HepG2 (cell line): ENCODE data around the gene RNU6-8. TPM values are rescaled to one million over a fixed set of nuclear protein-coding genes. Genes with fewer than 3 reads are reported as not detected.
A peak's percentile ranks its signal among the peaks of the same experiment; 100 is the strongest.

Experiments used
- FOSL2 ChIP-seq: sonication (generic); formaldehyde crosslinking; IDR thresholded peaks from 2 replicates; pipeline ENCODE4 v1.4.0; 2020; ENCODE audit warnings: missing genetic modification reagents
- FOXA3 ChIP-seq: IDR thresholded peaks from 2 replicates; pipeline ENCODE4 v1.6.1; 2016; ENCODE audit warnings: missing genetic modification reagents, missing compliant biosample characterization
- MAF1 ChIP-seq: sonication (generic); formaldehyde crosslinking; IDR thresholded peaks from 2 replicates; pipeline ENCODE4 v1.5.0; 2020; ENCODE audit warnings: missing genetic modification reagents, borderline replicate concordance
- NAIF1 ChIP-seq: sonication (generic); formaldehyde crosslinking; IDR thresholded peaks from 2 replicates; pipeline ENCODE4 v1.5.0; 2020; ENCODE audit warnings: mild to moderate bottlenecking, missing genetic modification reagents, borderline replicate concordance
- NCOA5 ChIP-seq: sonication (generic); formaldehyde crosslinking; IDR thresholded peaks from 2 replicates; pipeline ENCODE4 v1.4.0; 2020; ENCODE audit warnings: missing genetic modification reagents
- NR2C2 ChIP-seq: sonication (generic); formaldehyde crosslinking; IDR thresholded peaks from 2 replicates; pipeline ENCODE4 v1.4.0; 2020; ENCODE audit warnings: missing genetic modification reagents, mild to moderate bottlenecking, moderate library complexity, borderline replicate concordance
- PHF20 ChIP-seq: sonication (generic); formaldehyde crosslinking; IDR thresholded peaks from 2 replicates; pipeline ENCODE4 v1.5.0; 2020; ENCODE audit warnings: mild to moderate bottlenecking, missing genetic modification reagents
- POGK ChIP-seq: sonication (generic); formaldehyde crosslinking; conservative IDR thresholded peaks from 2 replicates; pipeline ENCODE4 v1.8.0; 2022; ENCODE audit warnings: mild to moderate bottlenecking, moderate library complexity, missing genetic modification reagents
- SNAPC4 ChIP-seq: sonication (generic); formaldehyde crosslinking; IDR thresholded peaks from 2 replicates; pipeline ENCODE4 v1.4.0; 2020; ENCODE audit warnings: mild to moderate bottlenecking, missing genetic modification reagents
- YEATS2 ChIP-seq: sonication (generic); formaldehyde crosslinking; IDR thresholded peaks from 2 replicates; pipeline ENCODE4 v1.4.0; 2020; ENCODE audit warnings: missing genetic modification reagents, borderline replicate concordance
- ZBTB49 ChIP-seq: sonication (generic); formaldehyde crosslinking; IDR thresholded peaks from 2 replicates; pipeline ENCODE4 v1.4.0; 2020; ENCODE audit warnings: missing genetic modification reagents, borderline replicate concordance
- ZNF605 ChIP-seq: sonication (generic); formaldehyde crosslinking; IDR thresholded peaks from 2 replicates; pipeline ENCODE4 v1.8.0; 2022; ENCODE audit warnings: mild to moderate bottlenecking, missing genetic modification reagents
- ZNF792 ChIP-seq: IDR thresholded peaks from 2 replicates; pipeline ENCODE4 v1.6.1; 2016
- polyA plus RNA-seq, 8 experiments: library from polyadenylated mRNA; depleted of rRNA in 3 of 8; stranded (reverse) in 7 of 8; unstranded in 1 of 8; fragments of >200 nt; fragmentation: Illumina TruSeq in 4 of 8; extraction: Trizol in 4 of 8; gene quantifications; 2 replicates each; pipeline versions ENCODE4 v1.2.1 to v1.2.3, GENCODE V29; 2011 to 2016; ENCODE audit warnings: low read depth in 4 of 8, missing spikeins in 1 of 8, mixed read lengths in 1 of 8; ENCODE audit not compliant: insufficient read depth in 1 of 8
- total RNA-seq, 5 experiments: library from RNA; depleted of rRNA; stranded (reverse); fragments of >200 nt; fragmentation: Illumina TruSeq; extraction: Trizol; gene quantifications; 2 replicates each; pipeline ENCODE4 v1.2.3, GENCODE V29; 2016; ENCODE audit warnings: low read depth in 1 of 5
- TF ChIP-seq, protein P1 (sequence below): sonication (generic); formaldehyde crosslinking; IDR thresholded peaks from 2 replicates; pipeline ENCODE4 v1.4.0; 2020; ENCODE audit warnings: missing genetic modification reagents, mild to moderate bottlenecking, borderline replicate concordance

Gene RNU6-8
- total and polyA plus RNA-seq, 2 of the 13 experiments (the other 11 are each of a cell fraction or from before 2014, with no cell fraction given) = under 0.01 TPM; not detected in 1

- peak; percentile 84; the same call in 1 of the 2 replicates for TF ChIP-seq MAF1 (CRISPR knock-in tag)
- TF ChIP-seq ZNF792 (CRISPR knock-in tag) = peak; percentile 43; the same call in 1 of the 2 replicates
- TF ChIP-seq ZBTB49 (CRISPR knock-in tag) = peak; percentile 82; the same call in 1 of the 2 replicates
- TF ChIP-seq, protein P1, sequence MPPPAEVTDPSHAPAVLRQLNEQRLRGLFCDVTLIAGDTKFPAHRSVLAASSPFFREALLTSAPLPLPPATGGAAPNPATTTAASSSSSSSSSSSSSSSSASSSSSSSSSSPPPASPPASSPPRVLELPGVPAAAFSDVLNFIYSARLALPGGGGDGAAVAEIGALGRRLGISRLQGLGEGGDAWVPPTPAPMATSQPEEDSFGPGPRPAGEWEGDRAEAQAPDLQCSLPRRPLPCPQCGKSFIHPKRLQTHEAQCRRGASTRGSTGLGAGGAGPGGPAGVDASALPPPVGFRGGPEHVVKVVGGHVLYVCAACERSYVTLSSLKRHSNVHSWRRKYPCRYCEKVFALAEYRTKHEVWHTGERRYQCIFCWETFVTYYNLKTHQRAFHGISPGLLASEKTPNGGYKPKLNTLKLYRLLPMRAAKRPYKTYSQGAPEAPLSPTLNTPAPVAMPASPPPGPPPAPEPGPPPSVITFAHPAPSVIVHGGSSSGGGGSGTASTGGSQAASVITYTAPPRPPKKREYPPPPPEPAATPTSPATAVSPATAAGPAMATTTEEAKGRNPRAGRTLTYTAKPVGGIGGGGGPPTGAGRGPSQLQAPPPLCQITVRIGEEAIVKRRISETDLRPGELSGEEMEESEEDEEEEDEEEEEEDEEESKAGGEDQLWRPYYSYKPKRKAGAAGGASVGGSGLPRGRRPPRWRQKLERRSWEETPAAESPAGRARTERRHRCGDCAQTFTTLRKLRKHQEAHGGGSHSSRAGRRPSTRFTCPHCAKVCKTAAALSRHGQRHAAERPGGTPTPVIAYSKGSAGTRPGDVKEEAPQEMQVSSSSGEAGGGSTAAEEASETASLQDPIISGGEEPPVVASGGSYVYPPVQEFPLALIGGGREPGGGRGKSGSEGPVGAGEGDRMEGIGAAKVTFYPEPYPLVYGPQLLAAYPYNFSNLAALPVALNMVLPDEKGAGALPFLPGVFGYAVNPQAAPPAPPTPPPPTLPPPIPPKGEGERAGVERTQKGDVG (CRISPR knock-in tag) = 0 out of 2 replicates have a peak, but pooled peaks have one; percentile 8
- no peak; the same call in 1 of the 2 replicates for TF ChIP-seq POGK (CRISPR knock-in tag)
- peak; percentile 80; the same call in 1 of the 2 replicates for TF ChIP-seq NAIF1 (CRISPR knock-in tag)
- TF ChIP-seq PHF20 (CRISPR knock-in tag) = no peak; the same call in 1 of the 2 replicates
- peak; percentile 100 for TF ChIP-seq SNAPC4
- TF ChIP-seq NCOA5 (CRISPR knock-in tag) = no peak
- no peak for TF ChIP-seq YEATS2 (CRISPR knock-in tag)
- no peak; the same call in 1 of the 2 replicates for TF ChIP-seq FOSL2 (CRISPR knock-in tag)
- no peak; the same call in none of the 2 replicates for TF ChIP-seq ZNF605 (CRISPR knock-in tag)
- 0 out of 2 replicates have a peak, but pooled peaks have one; percentile 17 for TF ChIP-seq FOXA3 (CRISPR knock-in tag)
- no peak for TF ChIP-seq NR2C2
Observed at GRCh38 chr14:32201816-32202490, 1.1 kb downstream of the RNU6-8 start, which contains the start of gene RNU6-7 (continued).
